ENCODE data around the gene TCL1B.

DNA sequence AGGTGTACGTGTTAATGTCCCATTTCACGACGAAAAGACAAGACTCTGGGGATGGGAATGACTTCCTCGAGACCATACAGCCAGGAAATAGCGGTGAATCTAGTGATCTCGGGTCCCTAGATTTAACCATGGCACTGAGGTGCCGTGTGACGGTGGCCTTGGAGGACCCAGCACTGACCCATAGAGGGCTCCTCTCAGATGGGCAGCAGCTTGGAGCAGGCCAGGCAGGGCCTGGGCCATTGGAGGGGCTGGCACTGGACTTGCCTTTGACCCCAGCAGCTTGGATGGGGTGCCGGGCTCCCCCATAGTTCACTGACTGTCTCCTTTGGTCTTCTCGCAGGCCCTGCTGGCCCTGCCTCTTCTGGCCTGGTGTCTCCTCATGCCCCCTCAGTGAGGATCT, 5.4 kb downstream of the TCL1B start:
- TF ChIP-seq CTBP1 (IDR thresholded peaks at IDR 0.05; ENCODE audit: borderline replicate concordance) (no peak), ZNF384 (IDR thresholded peaks at IDR 0.05) (no peak), ELF4 (IDR thresholded peaks at IDR 0.05) (no peak), BHLHE40 (IDR thresholded peaks at IDR 0.05; ENCODE audit: borderline replicate concordance) (no peak), FOXM1 (IDR thresholded peaks at IDR 0.05; ENCODE audit: borderline replicate concordance) (no peak), SP1 (IDR thresholded peaks at IDR 0.05) (no peak), FOXA1 (IDR thresholded peaks at IDR 0.05) (no peak), L3MBTL2 (conservative IDR thresholded peaks at IDR 0.05) (no peak), SUZ12 (IDR thresholded peaks at IDR 0.05) (no peak), HDGF (IDR thresholded peaks at IDR 0.05; ENCODE audit: borderline replicate concordance) (no peak), FOXK2 (IDR thresholded peaks at IDR 0.05) (no peak)
- TF ChIP-seq, protein P1, sequence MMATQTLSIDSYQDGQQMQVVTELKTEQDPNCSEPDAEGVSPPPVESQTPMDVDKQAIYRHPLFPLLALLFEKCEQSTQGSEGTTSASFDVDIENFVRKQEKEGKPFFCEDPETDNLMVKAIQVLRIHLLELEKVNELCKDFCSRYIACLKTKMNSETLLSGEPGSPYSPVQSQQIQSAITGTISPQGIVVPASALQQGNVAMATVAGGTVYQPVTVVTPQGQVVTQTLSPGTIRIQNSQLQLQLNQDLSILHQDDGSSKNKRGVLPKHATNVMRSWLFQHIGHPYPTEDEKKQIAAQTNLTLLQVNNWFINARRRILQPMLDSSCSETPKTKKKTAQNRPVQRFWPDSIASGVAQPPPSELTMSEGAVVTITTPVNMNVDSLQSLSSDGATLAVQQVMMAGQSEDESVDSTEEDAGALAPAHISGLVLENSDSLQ (IDR thresholded peaks at IDR 0.05): no peak
